HG02759 (cell line): ENCODE measurements around the gene KRT1.
"Not testable (repeated sequence)": the region's sequence is repeated elsewhere in the genome, so short reads cannot be mapped to it uniquely, and the experiment has no call there.

ENCODE experiments used
- ATAC-seq: cut with Tn5 transposase; IDR thresholded peaks from one replicate; pipeline ENCODE4 v1.9.1; 2021; ENCODE audit warnings: mild to moderate bottlenecking, moderate library complexity; ENCODE audit not compliant: unreplicated experiment

KRT1 gene

GRCh38 chr12:52683575-52684300 is 3.5 kb upstream of the KRT1 start:
- no peak for ATAC-seq

GRCh38 chr12:52682938-52683574 is 2.8 kb upstream of the KRT1 start:
- no peak for ATAC-seq

- ATAC-seq = no peak
These were observed 2.1 kb upstream of the KRT1 start for GRCh38 chr12:52682381-52682660.

GRCh38 chr12:52681526-52682380 is 1.5 kb upstream of the KRT1 start:
- ATAC-seq = no peak

GRCh38 chr12:52679875-52680274 is 332 bp downstream of the KRT1 start:
- no peak for ATAC-seq

GRCh38 chr12:52677671-52678070 is 2.5 kb downstream of the KRT1 start:
- ATAC-seq = no peak

GRCh38 chr12:52677126-52677525 is 3.1 kb downstream of the KRT1 start:
- ATAC-seq = no peak

- ATAC-seq = no peak
These were observed 4.0 kb downstream of the KRT1 start for GRCh38 chr12:52676163-52676562.

- no peak for ATAC-seq
These were observed 4.9 kb downstream of the KRT1 start for GRCh38 chr12:52675301-52675701.

GRCh38 chr12:52674433-52674775 is 5.8 kb downstream of the KRT1 start:
- no peak for ATAC-seq

- ATAC-seq = no peak
These were observed 6.3 kb downstream of the KRT1 start for GRCh38 chr12:52673713-52674432.

GRCh38 chr12:52673217-52673616 is 7.0 kb downstream of the KRT1 start:
- ATAC-seq = no peak

- ATAC-seq = no peak
These were observed 7.8 kb downstream of the KRT1 start for GRCh38 chr12:52672321-52672933.

- no peak for ATAC-seq
These were observed 9.2 kb downstream of the KRT1 start for GRCh38 chr12:52670961-52671360.

GRCh38 chr12:52670506-52670905 is 9.7 kb downstream of the KRT1 start:
- no peak for ATAC-seq

- not testable (repeated sequence) for ATAC-seq
These were observed 10.3 kb downstream of the KRT1 start for GRCh38 chr12:52669941-52670340.

GRCh38 chr12:52669426-52669825 is 10.8 kb downstream of the KRT1 start:
- ATAC-seq = no peak

- ATAC-seq = no peak
These were observed 12.3 kb downstream of the KRT1 start for GRCh38 chr12:52667931-52668330.

GRCh38 chr12:52667509-52667908 is 12.7 kb downstream of the KRT1 start:
- no peak for ATAC-seq

GRCh38 chr12:52666471-52666870 is 13.7 kb downstream of the KRT1 start:
- ATAC-seq = no peak

- ATAC-seq = no peak
These were observed 16.8 kb downstream of the KRT1 start for GRCh38 chr12:52663420-52663819.
